ENCODE measurements around the gene RFX5. TPM values are rescaled to one million over a fixed set of nuclear protein-coding genes. Genes with fewer than 3 reads are reported as not detected.

The RFX5 gene
- total and polyA plus RNA-seq, 2 of the 13 experiments (the other 11 are each of a cell fraction or from before 2014, with no cell fraction given): 17.9 to 36.2 TPM

DNA sequence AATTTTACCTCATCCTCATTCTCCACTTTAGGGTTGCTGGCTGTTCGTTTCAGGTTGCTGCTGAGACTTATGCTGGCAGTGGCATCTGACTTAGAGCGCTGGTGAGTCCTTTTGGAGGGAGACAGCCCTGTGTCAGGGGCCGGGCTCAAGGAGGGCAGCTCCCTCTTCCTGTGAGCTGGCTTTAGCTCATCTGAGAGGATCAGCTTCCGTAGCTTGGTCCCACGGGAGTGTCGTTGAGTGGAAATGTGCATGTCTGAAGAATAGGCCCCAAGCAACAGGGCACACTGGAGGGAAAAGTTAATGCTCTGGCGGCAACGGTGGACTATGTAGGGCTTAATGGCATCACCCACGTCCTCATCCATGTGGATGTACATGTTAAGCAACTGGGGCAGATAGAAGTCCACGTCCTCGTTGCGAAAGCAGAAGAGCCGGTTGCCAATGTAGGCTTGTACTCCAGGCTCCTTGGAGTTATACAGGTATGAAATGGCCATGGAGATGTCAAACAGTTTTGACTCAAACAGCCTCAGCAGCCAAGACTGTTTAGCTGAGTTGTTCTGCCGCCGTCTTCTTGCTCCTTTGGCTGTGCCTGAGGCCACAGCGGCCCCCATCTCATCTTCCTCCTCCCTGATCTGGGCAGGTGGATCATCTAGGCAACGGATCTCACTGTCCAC, 31.4 kb downstream of the RFX5 start (continued):
- TF ChIP-seq ZGPAT (CRISPR knock-in tag; IDR thresholded peaks at IDR 0.05) (no peak), SOX6 (IDR thresholded peaks at IDR 0.05) (no peak), SOX6 (CRISPR knock-in tag; IDR thresholded peaks at IDR 0.05) (no peak), CREB3 (CRISPR knock-in tag; IDR thresholded peaks at IDR 0.05) (no peak), ERF (CRISPR knock-in tag; IDR thresholded peaks at IDR 0.05) (no peak), MIXL1 (CRISPR knock-in tag; IDR thresholded peaks at IDR 0.05) (no peak), PCBP2 (optimal IDR thresholded peaks at IDR 0.05; ENCODE audit: low read depth, low read length, poor library complexity, severe bottlenecking) (no peak), ZNF510 (CRISPR knock-in tag; IDR thresholded peaks at IDR 0.05; ENCODE audit: low read depth) (no peak), SNRNP70 (IDR thresholded peaks at IDR 0.05; ENCODE audit: low read depth, low read length) (no peak)
- TF ChIP-seq, protein P1, sequence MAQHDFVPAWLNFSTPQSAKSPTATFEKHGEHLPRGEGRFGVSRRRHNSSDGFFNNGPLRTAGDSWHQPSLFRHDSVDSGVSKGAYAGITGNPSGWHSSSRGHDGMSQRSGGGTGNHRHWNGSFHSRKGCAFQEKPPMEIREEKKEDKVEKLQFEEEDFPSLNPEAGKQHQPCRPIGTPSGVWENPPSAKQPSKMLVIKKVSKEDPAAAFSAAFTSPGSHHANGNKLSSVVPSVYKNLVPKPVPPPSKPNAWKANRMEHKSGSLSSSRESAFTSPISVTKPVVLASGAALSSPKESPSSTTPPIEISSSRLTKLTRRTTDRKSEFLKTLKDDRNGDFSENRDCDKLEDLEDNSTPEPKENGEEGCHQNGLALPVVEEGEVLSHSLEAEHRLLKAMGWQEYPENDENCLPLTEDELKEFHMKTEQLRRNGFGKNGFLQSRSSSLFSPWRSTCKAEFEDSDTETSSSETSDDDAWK (CRISPR knock-in tag; IDR thresholded peaks at IDR 0.05): no peak
- TF ChIP-seq, protein P2, sequence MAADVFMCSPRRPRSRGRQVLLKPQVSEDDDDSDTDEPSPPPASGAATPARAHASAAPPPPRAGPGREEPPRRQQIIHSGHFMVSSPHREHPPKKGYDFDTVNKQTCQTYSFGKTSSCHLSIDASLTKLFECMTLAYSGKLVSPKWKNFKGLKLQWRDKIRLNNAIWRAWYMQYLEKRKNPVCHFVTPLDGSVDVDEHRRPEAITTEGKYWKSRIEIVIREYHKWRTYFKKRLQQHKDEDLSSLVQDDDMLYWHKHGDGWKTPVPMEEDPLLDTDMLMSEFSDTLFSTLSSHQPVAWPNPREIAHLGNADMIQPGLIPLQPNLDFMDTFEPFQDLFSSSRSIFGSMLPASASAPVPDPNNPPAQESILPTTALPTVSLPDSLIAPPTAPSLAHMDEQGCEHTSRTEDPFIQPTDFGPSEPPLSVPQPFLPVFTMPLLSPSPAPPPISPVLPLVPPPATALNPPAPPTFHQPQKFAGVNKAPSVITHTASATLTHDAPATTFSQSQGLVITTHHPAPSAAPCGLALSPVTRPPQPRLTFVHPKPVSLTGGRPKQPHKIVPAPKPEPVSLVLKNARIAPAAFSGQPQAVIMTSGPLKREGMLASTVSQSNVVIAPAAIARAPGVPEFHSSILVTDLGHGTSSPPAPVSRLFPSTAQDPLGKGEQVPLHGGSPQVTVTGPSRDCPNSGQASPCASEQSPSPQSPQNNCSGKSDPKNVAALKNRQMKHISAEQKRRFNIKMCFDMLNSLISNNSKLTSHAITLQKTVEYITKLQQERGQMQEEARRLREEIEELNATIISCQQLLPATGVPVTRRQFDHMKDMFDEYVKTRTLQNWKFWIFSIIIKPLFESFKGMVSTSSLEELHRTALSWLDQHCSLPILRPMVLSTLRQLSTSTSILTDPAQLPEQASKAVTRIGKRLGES (CRISPR knock-in tag; IDR thresholded peaks at IDR 0.05; ENCODE audit: borderline replicate concordance): no peak
- TF ChIP-seq, protein P3, sequence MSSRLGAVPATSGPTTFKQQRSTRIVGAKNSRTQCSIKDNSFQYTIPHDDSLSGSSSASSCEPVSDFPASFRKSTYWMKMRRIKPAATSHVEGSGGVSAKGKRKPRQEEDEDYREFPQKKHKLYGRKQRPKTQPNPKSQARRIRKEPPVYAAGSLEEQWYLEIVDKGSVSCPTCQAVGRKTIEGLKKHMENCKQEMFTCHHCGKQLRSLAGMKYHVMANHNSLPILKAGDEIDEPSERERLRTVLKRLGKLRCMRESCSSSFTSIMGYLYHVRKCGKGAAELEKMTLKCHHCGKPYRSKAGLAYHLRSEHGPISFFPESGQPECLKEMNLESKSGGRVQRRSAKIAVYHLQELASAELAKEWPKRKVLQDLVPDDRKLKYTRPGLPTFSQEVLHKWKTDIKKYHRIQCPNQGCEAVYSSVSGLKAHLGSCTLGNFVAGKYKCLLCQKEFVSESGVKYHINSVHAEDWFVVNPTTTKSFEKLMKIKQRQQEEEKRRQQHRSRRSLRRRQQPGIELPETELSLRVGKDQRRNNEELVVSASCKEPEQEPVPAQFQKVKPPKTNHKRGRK (CRISPR knock-in tag; IDR thresholded peaks at IDR 0.05): no peak

Measured in HepG2 (cell line).